ENCODE data around the gene MCOLN3. TPM values are rescaled to one million over a fixed set of nuclear protein-coding genes. Genes with fewer than 3 reads are reported as not detected.

Gene MCOLN3
- total RNA-seq, 4 donors from 2014 or later = 1.8 to 21.3 (median 2.8) TPM

DNA sequence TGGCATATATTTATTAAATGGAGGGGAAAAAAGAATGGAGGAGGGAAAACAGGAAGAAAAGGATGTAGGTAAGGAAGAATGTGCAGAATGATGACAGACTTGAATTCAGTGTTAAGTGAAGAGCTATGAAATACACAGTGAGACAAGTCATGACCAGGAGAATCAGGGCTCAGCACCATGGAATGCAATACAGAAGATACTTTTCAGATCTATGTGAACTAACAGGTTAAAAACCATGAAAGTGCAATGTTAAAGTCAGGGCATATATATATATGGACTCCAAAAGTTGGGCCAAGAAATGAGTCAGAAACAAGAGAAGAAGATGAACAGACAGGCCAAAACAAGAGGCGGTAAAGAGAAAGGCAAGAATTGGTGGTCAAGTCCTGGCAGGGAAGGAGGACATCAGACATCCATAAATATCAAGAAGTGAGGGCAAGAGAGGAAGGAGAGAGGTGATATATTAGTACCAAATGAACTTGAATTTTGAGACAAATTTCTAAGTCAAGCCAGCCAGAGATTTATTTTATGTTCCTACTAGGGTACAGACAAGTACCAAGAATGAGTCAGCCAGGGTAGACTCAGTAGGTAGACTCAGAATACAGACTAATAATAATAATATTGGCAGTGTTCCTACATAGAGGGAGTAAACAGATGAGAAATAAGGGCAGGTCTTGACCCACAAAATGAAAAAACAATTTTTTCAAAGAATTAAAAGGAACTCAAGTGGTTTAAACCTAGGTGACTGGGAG is 39.5 kb upstream of the MCOLN3 start:
- no peak overlapping the region for H3K27ac ChIP-seq
- no peaks in the 10 kb centered on the region for H3K27me3 ChIP-seq
- TF ChIP-seq, protein P1, sequence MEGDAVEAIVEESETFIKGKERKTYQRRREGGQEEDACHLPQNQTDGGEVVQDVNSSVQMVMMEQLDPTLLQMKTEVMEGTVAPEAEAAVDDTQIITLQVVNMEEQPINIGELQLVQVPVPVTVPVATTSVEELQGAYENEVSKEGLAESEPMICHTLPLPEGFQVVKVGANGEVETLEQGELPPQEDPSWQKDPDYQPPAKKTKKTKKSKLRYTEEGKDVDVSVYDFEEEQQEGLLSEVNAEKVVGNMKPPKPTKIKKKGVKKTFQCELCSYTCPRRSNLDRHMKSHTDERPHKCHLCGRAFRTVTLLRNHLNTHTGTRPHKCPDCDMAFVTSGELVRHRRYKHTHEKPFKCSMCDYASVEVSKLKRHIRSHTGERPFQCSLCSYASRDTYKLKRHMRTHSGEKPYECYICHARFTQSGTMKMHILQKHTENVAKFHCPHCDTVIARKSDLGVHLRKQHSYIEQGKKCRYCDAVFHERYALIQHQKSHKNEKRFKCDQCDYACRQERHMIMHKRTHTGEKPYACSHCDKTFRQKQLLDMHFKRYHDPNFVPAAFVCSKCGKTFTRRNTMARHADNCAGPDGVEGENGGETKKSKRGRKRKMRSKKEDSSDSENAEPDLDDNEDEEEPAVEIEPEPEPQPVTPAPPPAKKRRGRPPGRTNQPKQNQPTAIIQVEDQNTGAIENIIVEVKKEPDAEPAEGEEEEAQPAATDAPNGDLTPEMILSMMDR (IDR thresholded peaks at IDR 0.05) = no peak
- no peak for TF ChIP-seq POLR2A (IDR thresholded peaks at IDR 0.05)
- no peaks in the 10 kb centered on the region for H3K36me3 ChIP-seq
- no peak overlapping the region for H3K4me3 ChIP-seq
- DNase-seq = no peak
- no peaks in the 10 kb centered on the region for H3K9me3 ChIP-seq
- H3K4me1 ChIP-seq = no peaks in the 10 kb centered on the region

DNA sequence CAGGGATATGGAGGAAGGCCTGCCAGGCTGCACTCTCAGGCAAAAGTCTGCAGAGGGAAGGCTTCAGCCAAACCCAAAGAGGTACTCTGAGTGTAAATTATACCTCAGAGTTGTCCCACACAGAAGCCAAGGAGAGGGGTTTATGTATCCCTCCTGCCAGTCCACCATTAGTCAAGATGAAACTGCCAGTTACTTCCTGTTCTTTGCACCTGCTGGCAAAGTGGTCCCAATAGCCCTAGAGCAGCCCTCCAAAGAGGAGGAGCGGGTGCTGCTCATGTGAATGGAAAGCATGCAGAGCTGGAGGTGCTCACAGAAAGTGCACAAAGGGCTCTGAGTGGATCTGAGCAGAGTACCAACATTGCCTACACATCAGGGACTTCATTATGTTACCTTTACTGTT is 37.1 kb upstream of the MCOLN3 start:
- Histone ChIP-seq H3K4me3 (no peak overlapping the region), H3K27me3 (no peaks in the 10 kb centered on the region), H3K36me3 (no peaks in the 10 kb centered on the region), H3K9me3 (no peaks in the 10 kb centered on the region), H3K27ac (no peak overlapping the region), H3K4me1 (no peaks in the 10 kb centered on the region)
- DNase-seq = no peak
- no peak for TF ChIP-seq POLR2A (IDR thresholded peaks at IDR 0.05)
- TF ChIP-seq, protein P1 (IDR thresholded peaks at IDR 0.05) = no peak

GRCh38 chr1:85078903-85079302 is 30.6 kb upstream of the MCOLN3 start:
- TF ChIP-seq, protein P1 (IDR thresholded peaks at IDR 0.05) = no peak
- no peak for TF ChIP-seq POLR2A (IDR thresholded peaks at IDR 0.05)
- no peak for DNase-seq
- Histone ChIP-seq H3K36me3 (no peaks in the 10 kb centered on the region), H3K4me3 (no peak overlapping the region), H3K27me3 (no peaks in the 10 kb centered on the region), H3K27ac (no peak overlapping the region), H3K4me1 (no peaks in the 10 kb centered on the region), H3K9me3 (no peaks in the 10 kb centered on the region)

DNA sequence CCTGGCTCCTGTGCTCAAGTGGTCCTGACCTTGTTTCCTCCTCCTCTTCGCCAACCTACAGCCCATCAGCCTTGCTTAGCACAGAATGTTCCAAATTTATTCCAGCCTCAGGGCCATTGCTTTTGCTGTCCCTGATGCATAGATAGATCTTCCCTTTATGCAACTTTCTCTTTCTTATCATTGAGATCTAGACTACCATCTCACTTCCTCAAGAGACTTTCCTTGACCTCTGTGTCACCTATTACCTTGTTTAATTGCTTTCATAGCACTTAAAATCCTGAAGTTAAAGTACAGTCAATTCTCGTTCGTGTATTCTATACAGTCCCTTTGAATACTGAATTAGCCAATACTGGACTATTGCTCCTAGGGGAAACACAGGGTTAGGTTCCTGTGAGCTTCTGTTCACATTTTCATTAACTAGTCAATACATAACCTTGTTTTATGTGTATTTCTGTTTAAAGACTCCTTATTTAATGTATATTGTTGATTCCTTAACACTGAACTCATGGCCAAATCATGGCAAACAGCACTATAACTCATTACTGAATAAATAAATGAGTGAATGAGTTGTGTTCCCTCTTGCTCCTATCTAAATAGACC is 26.2 kb upstream of the MCOLN3 start:
- TF ChIP-seq, protein P1 (IDR thresholded peaks at IDR 0.05) = no peak
- no peak for TF ChIP-seq POLR2A (IDR thresholded peaks at IDR 0.05)
- Histone ChIP-seq H3K9me3 (no peaks in the 10 kb centered on the region), H3K36me3 (no peaks in the 10 kb centered on the region), H3K27ac (no peak overlapping the region), H3K27me3 (no peaks in the 10 kb centered on the region), H3K4me3 (no peak overlapping the region), H3K4me1 (no peaks in the 10 kb centered on the region)
- DNase-seq = no peak

DNA sequence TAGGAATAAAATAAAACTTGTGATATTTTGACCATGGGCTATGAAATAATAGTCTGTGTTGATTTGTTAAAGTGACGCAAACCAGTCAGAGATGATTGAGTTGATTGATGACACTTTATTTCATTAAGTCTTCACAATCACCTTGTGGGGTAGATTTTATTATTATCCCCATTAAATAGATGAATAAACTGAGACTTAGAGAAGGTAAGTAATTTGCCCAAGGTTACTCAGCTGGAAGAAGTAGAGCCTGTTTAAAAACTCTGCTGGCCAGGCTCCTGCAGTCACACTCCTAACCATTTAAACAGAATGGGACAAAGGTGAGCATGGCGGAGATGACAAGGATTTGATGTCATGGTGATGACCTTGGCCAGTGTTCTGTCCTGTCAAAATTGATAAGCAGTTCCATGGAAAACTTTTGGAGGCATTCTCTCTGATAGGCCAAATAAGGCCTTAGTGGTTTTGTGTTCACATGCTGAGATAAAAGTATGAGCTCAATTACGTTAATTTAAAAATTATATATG is 22.7 kb upstream of the MCOLN3 start:
- TF ChIP-seq, protein P1 (IDR thresholded peaks at IDR 0.05) = no peak
- no peak for TF ChIP-seq POLR2A (IDR thresholded peaks at IDR 0.05)
- Histone ChIP-seq H3K27ac (no peak overlapping the region), H3K36me3 (no peaks in the 10 kb centered on the region), H3K4me3 (no peak overlapping the region), H3K9me3 (no peaks in the 10 kb centered on the region), H3K27me3 (no peaks in the 10 kb centered on the region), H3K4me1 (no peaks in the 10 kb centered on the region)
- no peak for DNase-seq
